ENCODE results near the gene PRPSAP1. TPM values are rescaled to one million over a fixed set of nuclear protein-coding genes. Genes with fewer than 3 reads are reported as not detected.

Gene PRPSAP1, protein sequence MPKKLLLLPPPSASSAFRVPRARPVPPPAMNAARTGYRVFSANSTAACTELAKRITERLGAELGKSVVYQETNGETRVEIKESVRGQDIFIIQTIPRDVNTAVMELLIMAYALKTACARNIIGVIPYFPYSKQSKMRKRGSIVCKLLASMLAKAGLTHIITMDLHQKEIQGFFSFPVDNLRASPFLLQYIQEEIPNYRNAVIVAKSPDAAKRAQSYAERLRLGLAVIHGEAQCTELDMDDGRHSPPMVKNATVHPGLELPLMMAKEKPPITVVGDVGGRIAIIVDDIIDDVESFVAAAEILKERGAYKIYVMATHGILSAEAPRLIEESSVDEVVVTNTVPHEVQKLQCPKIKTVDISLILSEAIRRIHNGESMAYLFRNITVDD
- 38.4 and 40.2 TPM in 2 replicates for total RNA-seq (2021)
- long read RNA-seq, transcript PRPSAP1-206 (10 exons, 3,660 nt) = major isoform, 290 of 365 reads
- long read RNA-seq, transcript PRPSAP1-201 (10 exons, 1,678 nt) = minor isoform, 6 of 365 reads
- long read RNA-seq, partial matches to known transcripts = 40 of 365 reads
- long read RNA-seq, other reads (novel, unspliced or antisense) = 29 of 365 reads

DNA sequence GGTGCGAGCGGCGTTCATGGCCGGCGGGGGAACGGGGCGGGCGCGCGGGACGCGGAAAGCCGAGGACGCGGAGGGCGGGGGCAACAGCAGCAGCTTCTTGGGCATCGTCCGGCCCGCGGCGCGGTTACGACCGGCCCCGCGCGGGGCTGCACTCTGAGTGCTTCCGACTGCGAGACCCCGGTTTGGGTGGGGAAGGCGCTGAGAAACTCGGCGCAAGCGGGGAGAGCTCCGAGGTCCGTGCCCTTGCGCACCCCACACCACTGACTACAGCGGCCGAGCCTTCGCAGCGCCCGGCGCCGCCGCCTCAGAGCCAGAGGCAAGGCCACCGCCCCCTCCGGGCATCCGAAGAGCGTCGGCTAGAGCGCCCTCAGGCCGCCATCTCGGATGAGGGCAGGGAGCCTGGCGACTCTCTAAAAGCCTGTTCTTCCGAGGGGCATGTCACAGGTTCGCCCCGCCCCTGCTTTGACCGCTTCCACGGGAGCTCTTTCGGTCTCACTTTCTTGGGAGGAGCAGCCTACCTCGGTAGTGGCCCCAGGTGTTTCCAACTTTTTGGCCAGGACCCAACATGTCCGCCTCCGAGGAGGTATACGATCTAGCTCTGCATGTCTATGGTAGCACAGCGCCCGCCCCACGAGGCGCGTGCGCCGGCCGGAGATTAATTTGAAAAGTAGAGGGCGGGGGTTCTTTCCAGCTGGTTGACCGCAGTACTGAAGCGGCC lies at the start of gene PRPSAP1:
PRPSAP1 (minus strand) TSS at position 318 of the 718 bp plus-strand sequence; CDS start at position 105, 213 bp downstream.
- Mint-ChIP-seq H3K4me3 (peak within 1 kb of the TSS; percentile 80 to 96), H3K9me3 (no peaks in the 10 kb centered on the region), H3K4me1 (peaks cover 21 to 24% of the 10 kb centered on the region in 2 experiments), H3K27me3 (ENCODE audit: low read depth) (peaks cover 1% of the 10 kb centered on the region), H3K27ac (peak within 1 kb of the TSS; percentile 100), H3K36me3 (ENCODE audit: insufficient read depth in 1 of 3, low read depth in 3 of 3) (peaks cover 0 to 7% (median 3%) of the 10 kb centered on the region in 3 experiments)
- Histone ChIP-seq H4K91ac (ENCODE audit: insufficient read length, low read depth, low read length) (no peak within 1 kb of the TSS), H3K27ac (ENCODE audit: insufficient read length, low read depth, low read length) (peak within 1 kb of the TSS; percentile 41), H2BK15ac (ENCODE audit: low read depth, low read length) (no peak within 1 kb of the TSS), H4K20me1 (ENCODE audit: control insufficient read depth, insufficient read depth, insufficient read length) (no peaks in the 10 kb centered on the region), H3K79me1 (ENCODE audit: insufficient read depth, low read depth, low read length, poor library complexity, severe bottlenecking) (no peaks in the 10 kb centered on the region), H2BK5ac (ENCODE audit: insufficient read length, low read length) (peak within 1 kb of the TSS; percentile 86), H3K79me2 (ENCODE audit: insufficient read depth, low read length) (no peaks in the 10 kb centered on the region), H2AK5ac (ENCODE audit: insufficient read length, low read length) (no peak within 1 kb of the TSS), H3K27me3 (ENCODE audit: insufficient read depth, low read length) (no peaks in the 10 kb centered on the region), H3K18ac (ENCODE audit: insufficient read length, low read depth, low read length) (peak within 1 kb of the TSS; percentile 99), H2BK12ac (ENCODE audit: insufficient read length, low read depth, low read length) (no peak within 1 kb of the TSS), H3T11ph (ENCODE audit: low read length) (no peak within 1 kb of the TSS), H3K23me2 (ENCODE audit: insufficient read length, low read depth, low read length, poor library complexity, severe bottlenecking) (peaks cover 5% of the 10 kb centered on the region), H2AFZ (ENCODE audit: low read length) (peak within 1 kb of the TSS; percentile 60), H2BK120ac (ENCODE audit: low read depth, low read length, poor library complexity, severe bottlenecking) (no peak within 1 kb of the TSS), H3K56ac (ENCODE audit: insufficient read length, low read depth, low read length) (no peak within 1 kb of the TSS), H3K4ac (ENCODE audit: low read depth, low read length) (no peak within 1 kb of the TSS), H3K4me2 (ENCODE audit: insufficient read depth, insufficient read length, low read length) (peak within 1 kb of the TSS; percentile 85), H2BK20ac (ENCODE audit: low read depth, low read length, poor library complexity, severe bottlenecking) (no peak within 1 kb of the TSS), H3K4me1 (ENCODE audit: insufficient read depth, low read length) (no peaks in the 10 kb centered on the region), H3K9ac (ENCODE audit: extremely low read depth, insufficient read length, low read length) (peak within 1 kb of the TSS; percentile 77), H4K5ac (ENCODE audit: insufficient read length, low read depth, low read length) (no peak within 1 kb of the TSS), H3K9me3 (ENCODE audit: control insufficient read depth, low read depth, low read length) (no peaks in the 10 kb centered on the region), H3K23ac (ENCODE audit: insufficient read length, low read depth, low read length) (no peak within 1 kb of the TSS), H4K8ac (replicated peaks; ENCODE audit: insufficient read length, low read depth, low read length) (no peak within 1 kb of the TSS), H3K14ac (ENCODE audit: insufficient read depth, low read length) (peak within 1 kb of the TSS; percentile 99)
- TF ChIP-seq, protein P1, sequence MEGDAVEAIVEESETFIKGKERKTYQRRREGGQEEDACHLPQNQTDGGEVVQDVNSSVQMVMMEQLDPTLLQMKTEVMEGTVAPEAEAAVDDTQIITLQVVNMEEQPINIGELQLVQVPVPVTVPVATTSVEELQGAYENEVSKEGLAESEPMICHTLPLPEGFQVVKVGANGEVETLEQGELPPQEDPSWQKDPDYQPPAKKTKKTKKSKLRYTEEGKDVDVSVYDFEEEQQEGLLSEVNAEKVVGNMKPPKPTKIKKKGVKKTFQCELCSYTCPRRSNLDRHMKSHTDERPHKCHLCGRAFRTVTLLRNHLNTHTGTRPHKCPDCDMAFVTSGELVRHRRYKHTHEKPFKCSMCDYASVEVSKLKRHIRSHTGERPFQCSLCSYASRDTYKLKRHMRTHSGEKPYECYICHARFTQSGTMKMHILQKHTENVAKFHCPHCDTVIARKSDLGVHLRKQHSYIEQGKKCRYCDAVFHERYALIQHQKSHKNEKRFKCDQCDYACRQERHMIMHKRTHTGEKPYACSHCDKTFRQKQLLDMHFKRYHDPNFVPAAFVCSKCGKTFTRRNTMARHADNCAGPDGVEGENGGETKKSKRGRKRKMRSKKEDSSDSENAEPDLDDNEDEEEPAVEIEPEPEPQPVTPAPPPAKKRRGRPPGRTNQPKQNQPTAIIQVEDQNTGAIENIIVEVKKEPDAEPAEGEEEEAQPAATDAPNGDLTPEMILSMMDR (conservative IDR thresholded peaks at IDR 0.05) = peak; percentile 34; the same call in 2 of the 3 replicates
- no CpG with 5 or more reads among the region's 75 CpGs for WGBS (ENCODE audit: extremely low coverage, insufficient read length, low lambda C conversion rate)
- peak; percentile 95 for DNase-seq

Measured in H9 (cell line).